Measurements from ENCODE around the gene SBK3.

SBK3 gene

GRCh38 chr19:55543567-55543966 is 1.8 kb downstream of the SBK3 start:
- no peak overlapping the region for H3K14ac ChIP-seq (ENCODE audit: low read length)
- H3K9me3 ChIP-seq (ENCODE audit: insufficient read depth, low read depth, low read length), result peaks cover 2% of the 10 kb centered on the region
- no peak overlapping the region for H2AFZ ChIP-seq (ENCODE audit: insufficient read depth, low read length, poor library complexity)
- DNase-seq, result no peak
- no peak overlapping the region for H3K27ac ChIP-seq (ENCODE audit: low read depth, low read length)
- peaks cover 0 to 3% of the 10 kb centered on the region in 2 experiments for H3K4me1 ChIP-seq (ENCODE audit: control insufficient read depth in 1 of 2, insufficient read depth in 2 of 2, low read length in 2 of 2)
- H3K18ac ChIP-seq (ENCODE audit: low read length), result no peak overlapping the region
- H3K27me3 ChIP-seq (ENCODE audit: insufficient read depth, low read length), result no peaks in the 10 kb centered on the region
- no peak overlapping the region for H4K8ac ChIP-seq (ENCODE audit: low read depth, low read length)
- no peak overlapping the region for H3K4ac ChIP-seq (ENCODE audit: low read depth, low read length)
- no peak overlapping the region for H3K23ac ChIP-seq (ENCODE audit: low read length)
- H3K36me3 ChIP-seq (ENCODE audit: control insufficient read depth in 1 of 2, insufficient read depth in 2 of 2, low read length in 2 of 2), result no peaks in the 10 kb centered on the region
- no peak overlapping the region for H2AK5ac ChIP-seq (ENCODE audit: low read length)
- H3K4me2 ChIP-seq (ENCODE audit: low read length), result no peak overlapping the region
- no peak overlapping the region for H2BK12ac ChIP-seq (ENCODE audit: low read length)
- H4K91ac ChIP-seq (ENCODE audit: low read depth, low read length), result no peak overlapping the region
- H3K79me1 ChIP-seq (ENCODE audit: low read length), result no peaks in the 10 kb centered on the region
- no peak overlapping the region for H3K4me3 ChIP-seq (ENCODE audit: low read depth, low read length)
- 95% methylated on average over 2 of the region's 5 CpGs for WGBS (ENCODE audit: extremely low coverage, insufficient coverage, insufficient read length)
- H3K9ac ChIP-seq (ENCODE audit: low read length), result no peak overlapping the region
- H3K79me2 ChIP-seq (ENCODE audit: control insufficient read depth, insufficient read depth, low read length, poor library complexity), result no peaks in the 10 kb centered on the region
- H2BK5ac ChIP-seq (ENCODE audit: low read depth, low read length, poor library complexity), result no peak overlapping the region
- no peak overlapping the region for H4K12ac ChIP-seq (ENCODE audit: low read depth, low read length)
- H2BK120ac ChIP-seq (ENCODE audit: insufficient read depth, low read length, poor library complexity), result no peak overlapping the region

- Histone ChIP-seq H4K8ac (ENCODE audit: low read depth, low read length) (no peak overlapping the region), H3K18ac (ENCODE audit: low read length) (no peak overlapping the region), H4K91ac (ENCODE audit: low read depth, low read length) (no peak overlapping the region), H2BK12ac (ENCODE audit: low read length) (no peak overlapping the region), H3K9ac (ENCODE audit: low read length) (no peak overlapping the region), H2BK120ac (ENCODE audit: insufficient read depth, low read length, poor library complexity) (no peak overlapping the region), H4K12ac (ENCODE audit: low read depth, low read length) (no peak overlapping the region), H3K27ac (ENCODE audit: low read depth, low read length) (no peak overlapping the region), H2AK5ac (ENCODE audit: low read length) (no peak overlapping the region), H3K79me1 (ENCODE audit: low read length) (no peaks in the 10 kb centered on the region), H2AFZ (ENCODE audit: insufficient read depth, low read length, poor library complexity) (no peak overlapping the region), H3K4me3 (ENCODE audit: low read depth, low read length) (no peak overlapping the region), H3K14ac (ENCODE audit: low read length) (no peak overlapping the region), H3K9me3 (ENCODE audit: insufficient read depth, low read depth, low read length) (peaks cover 2% of the 10 kb centered on the region), H3K36me3 (ENCODE audit: control insufficient read depth in 1 of 2, insufficient read depth in 2 of 2, low read length in 2 of 2) (no peaks in the 10 kb centered on the region), H3K27me3 (ENCODE audit: insufficient read depth, low read length) (no peaks in the 10 kb centered on the region), H3K4me1 (ENCODE audit: control insufficient read depth in 1 of 2, insufficient read depth in 2 of 2, low read length in 2 of 2) (peaks cover 0 to 4% of the 10 kb centered on the region in 2 experiments), H3K79me2 (ENCODE audit: control insufficient read depth, insufficient read depth, low read length, poor library complexity) (no peaks in the 10 kb centered on the region), H3K23ac (ENCODE audit: low read length) (no peak overlapping the region), H2BK5ac (ENCODE audit: low read depth, low read length, poor library complexity) (no peak overlapping the region), H3K4ac (ENCODE audit: low read depth, low read length) (no peak overlapping the region), H3K4me2 (ENCODE audit: low read length) (no peak overlapping the region)
- DNase-seq, result no peak
- WGBS (ENCODE audit: extremely low coverage, insufficient coverage, insufficient read length), result over 99% methylated on average over 7 of the region's 7 CpGs
These were observed 3.0 kb downstream of the SBK3 start for GRCh38 chr19:55542292-55542855.

GRCh38 chr19:55541091-55541490 is 4.3 kb downstream of the SBK3 start:
- no peak overlapping the region for H3K23ac ChIP-seq (ENCODE audit: low read length)
- no peak overlapping the region for H2BK12ac ChIP-seq (ENCODE audit: low read length)
- H3K79me1 ChIP-seq (ENCODE audit: low read length), result peaks cover 2% of the 10 kb centered on the region
- no peak overlapping the region for H3K9ac ChIP-seq (ENCODE audit: low read length)
- no peak overlapping the region for H2BK5ac ChIP-seq (ENCODE audit: low read depth, low read length, poor library complexity)
- H4K91ac ChIP-seq (ENCODE audit: low read depth, low read length), result no peak overlapping the region
- no peaks in the 10 kb centered on the region for H3K27me3 ChIP-seq (ENCODE audit: insufficient read depth, low read length)
- no peak overlapping the region for H3K27ac ChIP-seq (ENCODE audit: low read depth, low read length)
- H4K8ac ChIP-seq (ENCODE audit: low read depth, low read length), result no peak overlapping the region
- no peak overlapping the region for H3K4me2 ChIP-seq (ENCODE audit: low read length)
- no peak overlapping the region for H3K14ac ChIP-seq (ENCODE audit: low read length)
- no peak overlapping the region for H3K18ac ChIP-seq (ENCODE audit: low read length)
- H4K12ac ChIP-seq (ENCODE audit: low read depth, low read length), result no peak overlapping the region
- no peak overlapping the region for H3K4ac ChIP-seq (ENCODE audit: low read depth, low read length)
- no CpG with 5 or more reads among the region's 19 CpGs for WGBS (ENCODE audit: extremely low coverage, insufficient coverage, insufficient read length)
- H3K36me3 ChIP-seq (ENCODE audit: control insufficient read depth in 1 of 2, insufficient read depth in 2 of 2, low read length in 2 of 2), result no peaks in the 10 kb centered on the region
- H3K4me1 ChIP-seq (ENCODE audit: control insufficient read depth in 1 of 2, insufficient read depth in 2 of 2, low read length in 2 of 2), result peaks cover 4 to 5% of the 10 kb centered on the region in 2 experiments
- H2BK120ac ChIP-seq (ENCODE audit: insufficient read depth, low read length, poor library complexity), result no peak overlapping the region
- peaks cover 2% of the 10 kb centered on the region for H3K9me3 ChIP-seq (ENCODE audit: insufficient read depth, low read depth, low read length)
- no peak for DNase-seq
- H2AFZ ChIP-seq (ENCODE audit: insufficient read depth, low read length, poor library complexity), result no peak overlapping the region
- no peaks in the 10 kb centered on the region for H3K79me2 ChIP-seq (ENCODE audit: control insufficient read depth, insufficient read depth, low read length, poor library complexity)
- H3K4me3 ChIP-seq (ENCODE audit: low read depth, low read length), result no peak overlapping the region
- H2AK5ac ChIP-seq (ENCODE audit: low read length), result no peak overlapping the region

- H2AK5ac ChIP-seq (ENCODE audit: low read length), result no peak overlapping the region
- WGBS (ENCODE audit: extremely low coverage, insufficient coverage, insufficient read length), result no CpG with 5 or more reads among the region's 10 CpGs
- H3K4ac ChIP-seq (ENCODE audit: low read depth, low read length), result no peak overlapping the region
- no peak for DNase-seq
- H3K18ac ChIP-seq (ENCODE audit: low read length), result no peak overlapping the region
- no peak overlapping the region for H2BK5ac ChIP-seq (ENCODE audit: low read depth, low read length, poor library complexity)
- peaks cover 2% of the 10 kb centered on the region for H3K79me1 ChIP-seq (ENCODE audit: low read length)
- H4K91ac ChIP-seq (ENCODE audit: low read depth, low read length), result no peak overlapping the region
- H3K4me3 ChIP-seq (ENCODE audit: low read depth, low read length), result no peak overlapping the region
- no peak overlapping the region for H3K4me2 ChIP-seq (ENCODE audit: low read length)
- H3K23ac ChIP-seq (ENCODE audit: low read length), result no peak overlapping the region
- H2AFZ ChIP-seq (ENCODE audit: insufficient read depth, low read length, poor library complexity), result no peak overlapping the region
- H4K8ac ChIP-seq (ENCODE audit: low read depth, low read length), result no peak overlapping the region
- no peak overlapping the region for H3K27ac ChIP-seq (ENCODE audit: low read depth, low read length)
- no peak overlapping the region for H3K14ac ChIP-seq (ENCODE audit: low read length)
- no peak overlapping the region for H3K9ac ChIP-seq (ENCODE audit: low read length)
- peaks cover 4 to 5% of the 10 kb centered on the region in 2 experiments for H3K4me1 ChIP-seq (ENCODE audit: control insufficient read depth in 1 of 2, insufficient read depth in 2 of 2, low read length in 2 of 2)
- H4K12ac ChIP-seq (ENCODE audit: low read depth, low read length), result no peak overlapping the region
- no peak overlapping the region for H2BK120ac ChIP-seq (ENCODE audit: insufficient read depth, low read length, poor library complexity)
- H2BK12ac ChIP-seq (ENCODE audit: low read length), result no peak overlapping the region
- no peaks in the 10 kb centered on the region for H3K27me3 ChIP-seq (ENCODE audit: insufficient read depth, low read length)
- H3K79me2 ChIP-seq (ENCODE audit: control insufficient read depth, insufficient read depth, low read length, poor library complexity), result no peaks in the 10 kb centered on the region
- H3K9me3 ChIP-seq (ENCODE audit: insufficient read depth, low read depth, low read length), result peaks cover 2% of the 10 kb centered on the region
- H3K36me3 ChIP-seq (ENCODE audit: control insufficient read depth in 1 of 2, insufficient read depth in 2 of 2, low read length in 2 of 2), result no peaks in the 10 kb centered on the region
These were observed 4.7 kb downstream of the SBK3 start for GRCh38 chr19:55540619-55541018.
